ENCODE results near the gene CDKAL1. TPM values are rescaled to one million over a fixed set of nuclear protein-coding genes. Genes with fewer than 3 reads are reported as not detected.
"Not testable (repeated sequence)": the region's sequence is repeated elsewhere in the genome, so short reads cannot be mapped to it uniquely, and the experiment has no call there.

CDKAL1 gene
- total RNA-seq, 1 donor, result 20.0 TPM

- no peak overlapping the region for H3K4me3 ChIP-seq (ENCODE audit: low read depth, low read length)
- TF ChIP-seq CTCF (IDR thresholded peaks at IDR 0.05; ENCODE audit: insufficient read depth, low read length), result no peak
- DNase-seq (ENCODE audit: low read depth), result peak; percentile 56
These were observed 76.5 kb downstream of the CDKAL1 start for GRCh38 chr6:20610636-20611370.

GRCh38 chr6:20617537-20617936, 83.3 kb downstream of the CDKAL1 start:
- H3K4me3 ChIP-seq (ENCODE audit: low read depth, low read length); DNase-seq (ENCODE audit: low read depth): not testable (repeated sequence)

- no peak for TF ChIP-seq CTCF (IDR thresholded peaks at IDR 0.05; ENCODE audit: insufficient read depth, low read length)
- DNase-seq (ENCODE audit: low read depth), result peak; percentile 53
- no peak overlapping the region for H3K4me3 ChIP-seq (ENCODE audit: low read depth, low read length)
These were observed 85.8 kb downstream of the CDKAL1 start for GRCh38 chr6:20620043-20620442.

GRCh38 chr6:20623761-20624160, 89.5 kb downstream of the CDKAL1 start:
- TF ChIP-seq CTCF (IDR thresholded peaks at IDR 0.05; ENCODE audit: insufficient read depth, low read length), result no peak
- no peak for DNase-seq (ENCODE audit: low read depth)
- H3K4me3 ChIP-seq (ENCODE audit: low read depth, low read length), result no peak overlapping the region

GRCh38 chr6:20626165-20626564, 91.9 kb downstream of the CDKAL1 start:
- H3K4me3 ChIP-seq (ENCODE audit: low read depth, low read length), result no peak overlapping the region
- DNase-seq (ENCODE audit: low read depth), result no peak
- TF ChIP-seq CTCF (IDR thresholded peaks at IDR 0.05; ENCODE audit: insufficient read depth, low read length), result no peak

- H3K4me3 ChIP-seq (ENCODE audit: low read depth, low read length), result no peak overlapping the region
- no peak for DNase-seq (ENCODE audit: low read depth)
- no peak for TF ChIP-seq CTCF (IDR thresholded peaks at IDR 0.05; ENCODE audit: insufficient read depth, low read length)
These were observed 95.3 kb downstream of the CDKAL1 start for GRCh38 chr6:20629509-20629908.

- no peak for DNase-seq (ENCODE audit: low read depth)
- TF ChIP-seq CTCF (IDR thresholded peaks at IDR 0.05; ENCODE audit: insufficient read depth, low read length), result no peak
- no peak overlapping the region for H3K4me3 ChIP-seq (ENCODE audit: low read depth, low read length)
These were observed 95.9 kb downstream of the CDKAL1 start for GRCh38 chr6:20630136-20630535.
